HG03520 (cell line): Measurements from ENCODE around the gene NACC1.

Source experiments
- ATAC-seq: cut with Tn5 transposase; IDR thresholded peaks from one replicate; pipeline ENCODE4 v1.9.1; 2021; ENCODE audit warnings: mild to moderate bottlenecking, moderate library complexity; ENCODE audit not compliant: unreplicated experiment

NACC1 gene

DNA sequence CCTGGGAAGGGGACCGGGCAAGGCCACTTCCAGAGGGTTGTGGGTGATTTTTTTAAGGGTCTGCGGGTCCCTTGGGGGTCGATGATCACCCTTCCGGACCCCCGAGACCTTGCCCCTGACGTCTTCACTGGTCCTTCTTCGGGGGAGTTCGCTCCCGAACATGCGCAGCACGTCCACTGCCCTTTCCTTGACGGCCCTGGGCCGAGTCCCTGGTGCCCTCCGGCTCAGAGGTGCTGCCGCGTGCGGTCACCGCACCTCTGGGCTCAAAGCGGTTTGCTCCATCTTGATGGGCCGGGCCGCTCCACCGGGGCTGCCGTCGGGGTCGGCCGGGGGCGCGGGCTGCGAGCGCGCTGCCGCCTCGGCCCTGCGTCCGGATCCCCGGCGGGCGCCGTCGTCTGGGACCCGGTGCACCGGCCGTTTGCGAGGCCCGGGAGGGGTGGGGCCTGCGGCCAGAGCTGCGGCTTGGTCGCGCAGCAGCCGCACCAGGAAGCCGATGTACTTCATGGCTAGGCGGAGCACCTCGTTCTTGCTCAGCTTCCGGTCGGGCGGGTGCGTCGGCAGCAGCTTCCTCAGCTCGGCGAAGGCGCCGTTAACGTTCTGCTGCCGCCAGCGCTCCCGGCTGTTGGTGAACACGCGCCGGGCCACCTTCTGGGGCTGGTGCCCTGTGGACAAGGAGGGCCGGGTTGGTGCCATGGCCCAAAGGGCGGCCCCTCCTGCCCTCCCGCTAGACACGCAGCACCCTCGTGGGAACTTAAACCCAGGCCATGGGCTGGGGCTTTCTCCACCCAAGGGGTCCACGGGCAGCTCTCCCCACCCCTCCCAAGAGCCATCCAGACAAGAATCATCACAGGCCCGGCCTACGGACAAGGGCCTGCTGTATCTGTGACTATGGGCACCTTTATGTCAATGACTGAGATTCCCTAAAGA lies 18.7 kb upstream of the NACC1 start:
- ATAC-seq = no peak

DNA sequence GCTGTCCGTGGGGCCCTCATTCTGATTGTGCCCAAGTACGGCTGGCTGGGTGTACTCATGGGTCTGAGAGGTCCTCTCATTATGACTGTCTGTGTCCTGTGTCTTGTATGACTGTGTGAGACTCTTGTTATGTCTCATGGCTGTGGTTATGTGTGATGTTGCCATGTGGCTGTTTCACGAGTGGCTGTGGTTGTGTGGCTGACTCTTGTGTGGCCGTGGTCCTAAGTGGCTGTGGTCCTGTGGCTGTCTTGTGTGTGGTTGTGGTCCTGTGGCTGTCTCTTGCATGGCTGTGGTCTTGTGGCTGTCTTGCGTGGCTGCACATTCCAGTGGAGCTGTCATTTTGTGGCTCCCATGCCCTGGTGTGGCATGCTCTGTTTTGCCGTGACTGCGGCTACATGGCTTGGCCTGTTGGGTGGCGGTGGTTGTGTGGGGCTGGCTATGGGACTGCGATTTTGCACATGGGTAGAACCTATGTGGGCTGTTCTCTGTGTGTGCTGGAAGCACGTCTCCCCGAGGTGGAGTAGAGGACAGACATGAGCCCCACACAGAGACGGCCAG lies 18.0 kb upstream of the NACC1 start:
- ATAC-seq = no peak

GRCh38 chr19:13100841-13101589 lies 17.0 kb upstream of the NACC1 start:
- ATAC-seq = no peak

DNA sequence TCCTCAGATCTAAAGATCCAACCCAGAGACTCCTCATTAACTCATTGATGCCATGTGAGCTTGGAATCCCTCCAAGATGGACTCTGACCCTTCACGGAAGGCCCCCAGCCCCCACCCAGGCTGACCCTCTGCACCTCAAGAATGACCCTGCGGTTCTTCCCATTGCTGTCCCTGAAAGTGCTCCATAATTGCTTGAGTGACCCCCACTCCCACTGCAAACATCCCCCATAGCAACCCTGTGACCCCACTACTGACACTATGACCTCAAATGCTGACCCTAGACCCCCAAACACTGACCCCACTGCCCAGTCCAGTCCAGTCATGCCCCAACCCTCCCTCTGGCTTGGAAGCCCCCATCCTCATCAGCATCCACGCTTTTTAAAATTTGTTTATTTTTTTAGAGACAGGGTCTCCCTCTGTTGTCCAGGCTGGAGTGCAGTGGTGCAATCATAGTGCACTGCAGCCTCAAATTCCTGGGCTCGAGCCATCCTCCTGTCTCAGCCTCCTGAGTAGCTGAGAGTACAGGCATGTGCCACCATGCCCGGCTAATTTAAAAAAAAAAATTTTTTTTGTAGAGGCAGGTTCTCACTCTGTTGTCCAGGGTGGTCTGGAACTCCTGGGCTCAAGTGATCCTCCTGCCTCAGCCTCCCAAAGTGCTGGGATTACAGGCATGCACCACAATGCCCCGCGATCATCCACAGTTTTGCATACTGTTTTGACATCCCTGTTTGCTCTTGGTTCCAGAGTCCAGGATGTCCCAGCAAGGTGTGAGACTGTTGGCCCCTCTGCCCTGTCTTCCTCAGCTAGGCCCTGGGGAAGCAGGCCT lies 16.3 kb upstream of the NACC1 start:
- no peak for ATAC-seq

DNA sequence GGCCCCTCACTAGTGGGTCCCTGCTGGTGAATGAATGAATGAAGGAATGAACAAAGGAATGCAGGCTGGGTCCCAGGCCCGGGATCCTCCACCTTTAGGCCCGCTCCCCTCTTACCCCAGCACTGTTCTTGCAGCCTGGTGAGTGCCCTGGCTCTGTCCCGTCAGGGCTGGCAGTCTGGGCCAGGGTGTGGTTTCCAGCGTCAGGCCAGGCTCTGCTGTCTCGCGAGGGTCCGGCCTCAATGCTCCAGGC lies 15.7 kb upstream of the NACC1 start:
- ATAC-seq = no peak

DNA sequence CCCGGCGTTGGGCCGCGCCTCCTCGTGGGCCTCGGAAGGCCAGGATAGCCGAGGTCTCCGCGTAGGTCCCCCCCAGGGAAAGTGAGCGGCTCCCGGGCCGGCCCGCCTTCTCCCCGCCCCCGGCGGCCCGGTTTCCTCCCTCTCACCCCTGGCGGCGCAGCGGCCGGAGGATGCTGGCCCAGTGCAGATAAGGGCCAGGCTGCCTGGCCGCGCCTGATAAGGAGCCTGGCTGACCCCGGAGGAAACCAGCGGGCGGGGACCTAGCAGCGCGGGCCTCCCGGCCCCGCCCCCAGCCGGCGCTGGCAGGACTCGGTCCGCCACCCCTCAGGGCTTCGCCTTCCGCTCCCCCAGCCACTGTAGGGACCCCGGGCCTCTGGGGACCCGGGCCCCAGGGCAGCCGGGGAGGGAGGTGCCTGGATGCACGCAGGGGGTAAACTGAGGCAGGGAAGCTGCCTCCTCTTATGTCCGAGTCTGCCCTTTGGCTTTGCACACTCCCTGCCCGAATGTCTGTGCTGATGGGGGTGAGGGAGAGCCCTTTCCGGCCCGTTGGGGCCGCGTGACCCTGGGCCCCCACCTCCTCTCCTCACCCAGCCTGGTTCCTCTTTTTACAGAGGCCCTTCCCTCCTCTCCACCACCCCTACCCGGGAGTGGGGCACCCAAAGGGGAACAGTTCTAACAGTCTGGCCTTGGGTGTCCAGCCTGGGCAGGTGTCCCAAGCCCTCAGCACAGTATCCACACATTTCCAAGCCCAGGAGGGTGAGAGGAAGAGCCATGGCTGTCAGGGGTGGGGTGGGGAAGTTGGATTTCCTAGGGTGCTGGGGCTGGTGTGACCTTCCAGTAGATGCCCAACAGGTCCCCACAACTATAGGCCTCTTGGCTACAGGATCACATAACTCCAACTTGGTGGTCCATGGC lies 15.1 kb upstream of the NACC1 start, which contains the start of gene LYL1:
LYL1 (minus strand) TSS at position 193 of the 915 bp plus-strand sequence. CDS start 1,687 bp downstream, outside the sequence.
- ATAC-seq = peak; percentile 34

DNA sequence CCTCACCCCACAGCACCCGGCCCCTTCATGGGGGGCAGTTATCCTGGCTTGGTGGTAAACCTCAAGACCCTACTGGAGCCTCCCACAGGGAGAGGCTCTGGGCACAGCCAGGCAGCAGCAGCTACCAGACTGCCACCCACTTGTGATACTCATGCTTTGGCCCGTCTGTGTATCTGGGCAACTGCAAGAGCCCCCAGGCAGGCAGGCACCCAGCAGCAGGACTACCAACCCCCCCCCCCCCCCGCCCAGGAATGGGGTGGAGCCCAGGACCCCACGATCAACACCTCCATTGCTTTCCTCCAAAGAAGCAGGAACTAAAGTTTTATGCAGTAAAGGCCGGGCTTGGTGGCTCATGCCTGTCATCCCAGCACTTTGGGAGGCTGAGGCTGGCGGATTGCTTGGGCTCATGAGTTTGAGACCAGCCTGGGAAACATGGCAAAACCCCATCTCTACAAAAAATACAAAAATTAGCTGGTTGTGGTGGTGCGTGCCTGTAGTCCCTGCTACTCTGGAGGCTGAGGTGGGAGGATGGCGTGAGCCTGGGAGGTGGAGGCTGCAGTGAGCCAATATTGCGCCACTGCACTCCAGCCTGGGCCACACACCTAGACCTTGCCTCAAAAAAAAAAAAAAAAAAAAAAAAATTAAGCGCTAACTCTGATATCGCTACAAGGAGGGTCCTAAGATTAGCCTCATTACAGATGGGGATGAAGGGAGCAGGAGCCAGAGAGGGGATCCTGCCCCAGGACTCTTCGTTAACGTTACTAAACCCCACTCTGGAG lies 14.3 kb upstream of the NACC1 start:
- no peak for ATAC-seq

DNA sequence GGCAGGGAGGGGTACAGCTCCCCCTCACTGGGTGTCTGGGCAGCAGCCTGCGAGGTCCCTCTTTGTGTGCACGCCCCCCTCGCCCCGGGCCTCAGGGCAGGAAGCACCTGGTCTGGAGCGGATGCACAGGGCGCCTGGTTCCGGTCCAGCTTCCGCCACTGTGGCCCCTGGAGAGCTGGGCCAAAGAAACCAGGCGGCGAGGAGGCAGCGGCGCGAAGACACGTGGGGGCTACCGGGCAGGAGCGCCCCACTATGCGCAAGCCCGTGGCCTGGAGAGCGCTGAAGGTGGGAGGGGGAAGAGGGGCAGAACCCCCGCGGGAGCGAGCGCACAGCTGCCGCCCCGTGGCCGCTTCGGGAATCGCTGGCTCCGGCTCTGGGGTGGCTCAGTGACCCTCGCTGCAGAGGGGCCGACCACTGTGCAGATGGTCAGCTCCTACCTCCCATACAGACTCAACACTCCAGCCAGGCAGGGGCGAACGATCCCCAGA lies 13.7 kb upstream of the NACC1 start:
- no peak for ATAC-seq

DNA sequence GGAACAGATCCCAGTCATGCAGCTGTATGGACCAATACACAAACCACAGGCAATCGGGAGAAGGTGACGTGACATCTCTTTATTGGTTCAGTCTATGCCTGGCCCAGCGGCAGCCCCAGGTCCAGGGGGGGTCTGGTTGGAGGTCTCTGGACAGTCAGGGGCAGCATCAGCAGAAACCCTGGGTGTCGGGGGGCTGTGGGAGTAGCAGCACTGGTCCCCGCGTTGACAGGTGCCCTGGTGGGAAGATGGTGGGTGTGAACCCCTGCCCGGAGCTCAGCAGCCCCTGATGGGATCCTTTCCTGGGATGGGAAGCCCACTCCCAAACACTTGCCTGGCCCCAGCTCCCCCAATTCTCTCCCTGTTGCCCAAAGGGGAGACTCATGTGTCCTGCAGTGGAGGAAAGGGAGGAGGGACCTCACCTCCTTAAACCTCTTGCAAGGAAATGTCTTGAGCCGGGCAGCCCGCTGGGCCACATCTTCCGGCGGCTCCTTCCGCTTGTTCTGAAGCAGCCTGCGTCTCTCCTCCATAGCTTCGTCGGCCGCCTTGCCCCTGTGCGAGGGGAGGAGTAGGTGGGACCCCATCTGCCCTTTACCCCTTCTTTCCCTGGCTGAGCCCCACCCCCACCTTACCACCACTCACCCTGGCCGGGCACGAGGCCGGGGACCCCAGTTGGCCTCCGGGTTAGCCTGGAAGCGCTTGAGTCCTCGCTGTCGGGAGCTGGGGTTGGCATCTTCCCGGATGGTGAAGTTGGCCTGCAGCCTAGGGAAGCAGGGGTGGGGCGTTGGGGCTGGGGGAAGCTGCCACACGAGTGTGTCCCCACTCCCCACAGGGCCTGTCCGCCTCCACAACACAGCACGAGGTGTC lies 13.0 kb upstream of the NACC1 start:
- no peak for ATAC-seq

GRCh38 chr19:13109361-13110098 lies 8.5 kb upstream of the NACC1 start:
- ATAC-seq = no peak

DNA sequence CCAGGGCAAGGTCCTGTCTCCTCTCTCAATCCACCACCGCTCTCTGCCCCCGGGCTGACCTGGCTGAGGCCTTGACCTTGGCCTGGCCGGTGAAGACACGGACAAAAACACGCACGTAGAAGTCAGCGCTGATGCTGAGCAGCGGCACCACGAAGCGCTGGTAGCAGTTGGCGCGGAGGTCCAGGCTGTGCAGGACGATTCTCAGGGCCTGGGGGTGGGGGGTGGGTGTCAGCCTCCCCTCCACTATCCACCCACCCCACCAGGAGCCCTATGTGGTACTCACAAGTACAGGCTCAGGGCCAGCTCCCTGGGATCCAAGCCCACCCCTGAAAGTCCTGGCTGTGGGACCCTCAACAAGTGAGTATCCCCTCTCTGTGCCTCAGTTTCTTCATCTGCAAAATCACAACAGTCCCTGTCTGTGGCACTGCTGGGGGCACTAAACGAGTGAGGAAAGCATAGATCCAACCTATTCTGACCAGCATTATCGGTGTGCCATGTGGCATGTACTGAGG lies 7.9 kb upstream of the NACC1 start:
- ATAC-seq = no peak

GRCh38 chr19:13112555-13112954 lies 5.5 kb upstream of the NACC1 start:
- no peak for ATAC-seq

DNA sequence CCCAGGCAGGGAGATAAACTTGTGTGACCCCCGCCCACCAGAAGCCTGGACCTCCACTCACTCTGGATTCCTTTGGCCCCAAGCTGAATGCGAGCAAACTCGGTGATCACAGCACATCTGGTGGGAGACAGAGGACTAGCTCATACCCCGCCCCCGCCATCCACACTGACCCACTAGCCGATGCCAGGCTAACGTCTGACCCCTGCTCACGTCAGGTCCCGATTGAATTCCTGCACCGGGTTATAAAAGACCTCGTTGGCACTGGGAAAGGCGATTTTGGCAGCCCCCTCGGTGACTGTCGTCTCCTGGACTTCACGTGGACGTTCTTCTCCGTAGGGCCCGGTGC lies 2.2 kb upstream of the NACC1 start:
- no peak for ATAC-seq

- peak; percentile 36 for ATAC-seq
These were observed 1.5 kb upstream of the NACC1 start, which contains the start of gene TRMT1 for GRCh38 chr19:13116282-13117175. TSS of gene TRMT1 (minus strand) at chr19:13116740. CDS start at chr19:13116399, 341 bp downstream.

DNA sequence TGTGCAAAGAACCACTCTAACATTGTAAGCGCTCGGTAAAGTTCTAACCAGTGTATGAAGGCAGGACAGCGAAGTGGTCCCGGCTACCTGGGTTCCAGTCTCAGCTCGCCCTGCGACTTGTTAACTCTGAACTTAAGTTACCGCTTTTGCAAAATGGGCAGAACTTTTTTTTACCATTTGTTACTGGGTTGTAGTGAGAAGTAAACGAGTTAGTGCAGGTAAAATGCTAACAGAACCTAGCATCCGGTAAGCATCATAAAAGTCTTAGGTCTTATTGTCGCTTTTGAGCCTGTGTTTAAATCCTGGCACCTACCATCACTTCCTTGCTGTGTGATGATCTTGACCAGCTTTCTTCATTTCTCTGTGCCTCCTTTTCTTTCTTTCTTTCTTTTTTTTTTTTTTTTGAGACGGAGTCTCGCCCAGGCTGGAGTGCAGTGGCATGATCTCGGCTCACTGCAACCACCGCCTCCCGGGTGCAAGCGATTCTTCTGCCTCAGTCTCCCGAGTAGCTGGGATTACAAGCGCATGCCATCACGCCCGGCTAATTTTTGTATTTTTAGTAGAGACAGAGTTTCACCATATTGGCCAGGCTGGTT lies 790 bp upstream of the NACC1 start:
- ATAC-seq = no peak
